ENCODE measurements around the gene HEATR5A. TPM values are rescaled to one million over a fixed set of nuclear protein-coding genes. Genes with fewer than 3 reads are reported as not detected.

HEATR5A gene
- total RNA-seq, 1 donor from 2014 or later, result 12.3 TPM

- intact Hi-C loops (cut with micrococcal nuclease), result no loop called here
Measured at GRCh38 chr14:31428011-31428410, 7.7 kb upstream of the HEATR5A start.

- intact Hi-C loops (cut with micrococcal nuclease), result no loop called here
Measured at GRCh38 chr14:31426663-31427062, 6.3 kb upstream of the HEATR5A start.

DNA sequence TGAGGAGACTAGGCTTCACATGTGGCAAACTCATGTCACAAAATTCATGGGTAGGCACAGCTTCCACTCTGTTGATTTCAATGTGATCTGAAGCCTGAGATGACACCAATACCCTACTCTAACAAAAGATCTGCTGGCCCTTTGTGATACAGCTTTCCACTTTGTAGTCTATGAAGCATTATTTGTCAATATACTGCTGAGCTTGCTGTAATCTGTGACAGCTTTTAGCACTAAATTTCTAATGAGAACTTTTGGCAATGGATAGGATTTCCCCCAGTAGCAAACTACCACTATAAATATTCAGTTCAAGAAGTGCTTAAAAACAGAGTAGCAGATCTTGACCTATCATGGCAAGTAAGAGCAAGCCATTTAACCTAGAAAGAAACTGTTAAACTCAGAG lies 5.6 kb upstream of the HEATR5A start:
- intact Hi-C loops (cut with micrococcal nuclease), result no loop called here

GRCh38 chr14:31421200-31421599 lies 850 bp upstream of the HEATR5A start:
- intact Hi-C loops (cut with micrococcal nuclease), result loop anchor here (1.0 to 2.0 kb wide), 2 partner anchors 658 to 834 kb away; no protein-coding TSS in a partner anchor

GRCh38 chr14:31419967-31420318 lies 407 bp downstream of the HEATR5A start:
- intact Hi-C loops (cut with micrococcal nuclease), result loop anchor here (1.0 to 2.0 kb wide), 15 partner anchors 20 to 861 kb away; partner anchors contain the start of genes DTD2, G2E3, NUBPL and RNU6-7

- intact Hi-C loops (cut with micrococcal nuclease), result no loop called here
Measured at GRCh38 chr14:31419179-31419966, 977 bp downstream of the HEATR5A start.

GRCh38 chr14:31418440-31418839 lies 1.9 kb downstream of the HEATR5A start:
- intact Hi-C loops (cut with micrococcal nuclease), result no loop called here

- intact Hi-C loops (cut with micrococcal nuclease), result no loop called here
Measured at GRCh38 chr14:31414190-31414833, 6.0 kb downstream of the HEATR5A start.

DNA sequence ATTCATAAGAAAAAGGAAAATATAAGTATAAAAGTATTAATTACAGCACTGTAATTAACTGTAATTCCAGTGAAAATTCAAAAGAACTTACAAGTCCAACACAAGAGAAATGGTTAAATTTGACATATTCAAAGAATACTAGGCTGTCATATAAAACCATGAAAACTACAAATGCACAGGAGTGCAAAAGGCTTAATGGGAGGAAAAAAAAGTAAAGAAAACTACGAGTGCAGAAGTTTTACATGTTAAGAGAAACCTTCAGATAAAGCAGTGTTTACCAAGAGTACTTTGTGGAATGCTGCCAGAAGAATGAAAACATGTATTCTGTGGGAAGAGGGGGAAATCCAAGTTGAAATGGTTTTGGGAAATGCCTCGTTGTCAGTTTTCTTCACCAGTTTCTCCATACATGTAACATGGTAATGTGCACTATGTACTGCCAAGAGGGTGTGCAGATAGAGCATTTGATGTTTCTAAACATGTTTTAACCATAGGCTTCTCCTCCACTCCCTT lies 9.1 kb downstream of the HEATR5A start:
- intact Hi-C loops (cut with micrococcal nuclease), result no loop called here

DNA sequence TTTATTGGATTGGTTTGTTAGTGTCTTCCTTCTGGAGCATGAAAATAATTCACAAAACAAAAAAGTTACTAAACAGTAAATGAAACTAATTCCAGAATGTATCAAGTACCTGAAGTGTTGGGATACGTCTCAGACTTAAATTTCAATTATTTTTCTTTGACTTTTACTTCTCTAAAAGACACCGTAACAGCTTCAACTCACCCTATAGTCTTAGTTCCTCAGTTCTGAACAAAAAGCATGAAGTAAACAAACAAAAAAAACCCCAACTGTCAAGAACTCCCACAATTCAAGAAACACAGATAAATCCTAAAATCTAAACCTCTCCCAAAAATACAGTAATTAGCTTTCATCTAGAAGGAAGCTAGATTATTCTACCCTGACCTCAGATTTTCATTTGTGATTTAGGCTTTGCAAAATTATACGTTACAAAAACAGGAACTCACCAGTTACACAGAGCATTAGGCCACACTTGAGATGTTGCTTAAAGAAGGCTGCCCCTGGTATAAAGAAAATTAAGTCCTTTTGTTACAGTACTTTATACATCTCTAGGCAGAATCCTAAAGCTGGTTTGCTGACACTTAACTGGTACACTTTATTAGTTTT lies 10.2 kb downstream of the HEATR5A start:
- intact Hi-C loops (cut with micrococcal nuclease), result no loop called here

- intact Hi-C loops (cut with micrococcal nuclease), result loop anchor here (5.0 kb wide), 1 partner anchor 39 kb away; no protein-coding TSS in a partner anchor
Measured at GRCh38 chr14:31408421-31408820, 11.9 kb downstream of the HEATR5A start.

DNA sequence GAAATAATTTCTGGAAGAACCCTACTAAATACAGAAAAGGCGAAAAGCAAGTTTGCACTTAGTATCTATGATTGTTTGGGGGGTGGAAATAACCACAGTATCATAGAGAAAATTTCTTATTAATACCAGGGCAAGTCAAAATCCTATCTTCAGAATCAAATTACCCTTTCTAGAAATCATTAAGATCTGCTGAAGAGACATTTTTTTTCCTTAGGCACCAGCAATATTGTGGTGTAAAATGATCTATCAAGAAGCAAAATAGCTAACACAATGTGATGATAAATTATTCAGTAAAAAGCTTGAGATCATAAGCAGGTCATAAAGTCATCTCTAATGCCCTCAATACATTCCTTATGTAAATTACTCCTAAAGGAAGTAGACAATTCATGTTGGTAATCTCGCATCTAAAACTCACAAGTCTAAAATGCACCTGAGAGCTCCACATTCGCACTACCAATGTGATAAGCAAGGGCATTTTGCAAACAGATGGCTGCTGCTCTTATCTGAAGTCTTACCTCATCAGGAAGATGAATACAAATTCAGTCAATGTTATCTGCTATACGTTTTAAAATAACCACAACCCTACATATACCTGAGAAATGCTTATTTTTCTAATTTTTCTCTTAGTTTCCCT lies 14.6 kb downstream of the HEATR5A start:
- intact Hi-C loops (cut with micrococcal nuclease), result loop anchor here (5.0 kb wide), 1 partner anchor 42 kb away; no protein-coding TSS in a partner anchor

DNA sequence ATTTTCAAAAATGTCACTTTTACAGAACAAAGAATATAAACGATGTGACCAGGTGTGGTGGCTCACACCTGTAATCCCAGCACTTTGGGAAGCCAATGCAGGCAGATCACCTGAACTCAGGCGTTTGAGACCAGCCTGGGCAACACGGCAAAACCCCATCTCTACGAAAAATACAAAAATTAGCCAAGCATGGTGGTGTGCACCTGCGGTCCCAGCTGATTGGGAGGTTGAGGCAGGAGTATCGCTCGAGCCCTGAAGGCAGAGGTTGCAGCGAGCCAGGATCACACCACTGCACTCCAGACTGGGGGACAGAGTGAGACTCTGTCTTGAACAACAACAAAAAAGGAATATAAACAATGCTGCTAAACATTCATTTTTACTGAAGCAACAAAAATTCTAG lies 15.2 kb downstream of the HEATR5A start:
- intact Hi-C loops (cut with micrococcal nuclease), result loop anchor here (5.0 kb wide), 1 partner anchor 42 kb away; no protein-coding TSS in a partner anchor

GRCh38 chr14:31403707-31404106 lies 16.6 kb downstream of the HEATR5A start:
- intact Hi-C loops (cut with micrococcal nuclease), result no loop called here

DNA sequence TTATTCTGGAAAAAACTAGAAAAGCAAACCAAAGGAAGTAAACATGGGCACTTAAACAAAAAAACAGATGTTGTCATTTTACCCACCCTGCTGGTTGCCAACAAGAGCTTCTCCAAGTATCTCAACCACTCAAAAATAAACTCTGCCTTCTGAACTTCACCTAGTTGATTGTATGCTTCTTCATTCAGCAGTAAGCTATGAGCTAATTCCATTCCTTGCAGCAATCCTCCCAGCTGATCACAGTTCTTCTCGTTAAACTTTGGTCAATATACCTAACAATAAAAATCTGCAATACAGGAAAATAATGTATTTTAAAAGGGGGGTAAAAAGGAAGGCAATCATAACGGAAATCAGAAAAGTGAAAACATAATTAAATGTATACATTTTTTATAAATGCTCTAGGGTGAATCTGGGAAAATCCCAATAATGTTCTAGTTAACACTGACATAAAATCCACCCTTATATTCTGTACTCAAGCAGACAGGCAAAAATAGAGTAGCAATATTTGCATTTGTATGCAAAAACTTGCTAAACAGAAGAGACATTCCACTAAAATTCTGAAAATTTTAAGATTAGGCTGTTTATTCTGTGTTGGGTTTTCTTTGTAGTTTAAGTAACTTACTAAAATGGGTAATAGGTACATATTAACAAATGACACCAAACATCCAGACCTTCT lies 17.4 kb downstream of the HEATR5A start:
- intact Hi-C loops (cut with micrococcal nuclease), result no loop called here

DNA sequence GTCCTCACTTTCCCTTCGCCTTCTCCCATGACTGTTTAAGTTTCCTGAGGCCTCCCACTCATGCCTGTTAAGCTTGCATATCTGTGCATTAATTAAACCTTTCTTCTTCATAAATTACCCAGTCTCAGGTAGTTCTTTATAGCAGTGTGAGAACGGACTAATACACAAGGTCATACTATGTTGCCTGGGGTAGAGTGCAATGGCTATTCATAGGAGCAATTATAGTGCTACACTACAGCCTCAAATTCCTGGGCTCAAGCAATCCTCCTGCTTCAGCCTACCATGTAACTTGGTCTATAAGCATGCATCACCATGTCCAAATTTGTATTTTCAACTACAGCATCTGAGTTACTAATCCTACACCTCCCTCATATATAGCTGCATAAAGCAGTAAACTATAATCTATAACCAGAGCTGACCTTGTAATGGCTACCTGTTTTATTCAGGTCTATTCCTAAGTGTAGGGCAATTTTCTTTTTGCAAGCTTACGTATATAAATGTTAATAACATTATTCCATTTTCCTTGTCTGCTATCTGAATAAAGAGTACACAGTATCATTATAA lies 18.9 kb downstream of the HEATR5A start:
- intact Hi-C loops (cut with micrococcal nuclease), result no loop called here

- intact Hi-C loops (cut with micrococcal nuclease), result loop anchor here (1.0 kb wide), 2 partner anchors 11 to 20 kb away; partner anchors contain the start of gene HEATR5A
Measured at GRCh38 chr14:31400031-31400638, 20.2 kb downstream of the HEATR5A start.

DNA sequence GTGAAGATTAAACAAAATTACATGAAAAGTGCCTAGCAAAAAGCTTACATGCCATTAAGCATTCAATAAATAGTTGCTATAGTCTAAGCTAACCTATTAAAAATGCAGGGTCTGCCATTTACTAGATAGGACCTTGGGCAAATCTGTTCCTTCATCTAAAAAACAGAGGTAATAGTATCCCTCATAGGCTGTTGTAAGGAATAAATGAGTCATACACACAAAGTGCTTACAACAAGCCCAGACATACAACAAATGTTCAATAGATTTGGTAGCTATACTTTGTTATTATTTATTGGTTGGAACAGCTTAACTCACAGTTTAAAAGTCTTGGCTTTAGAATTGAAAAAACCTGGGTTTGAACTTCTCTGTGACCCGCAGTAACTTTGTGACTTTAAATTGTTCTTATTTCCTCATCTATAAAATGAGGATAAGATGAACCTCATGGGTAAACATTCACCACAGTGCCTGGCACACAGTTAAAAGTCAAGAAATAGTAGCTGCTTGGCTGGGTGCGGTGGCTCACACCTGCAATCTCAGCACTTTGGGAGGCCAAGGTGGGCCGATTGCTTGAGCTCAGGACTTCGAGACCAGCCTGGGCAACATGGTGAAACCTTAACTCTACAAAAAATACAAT lies 24.7 kb downstream of the HEATR5A start:
- intact Hi-C loops (cut with micrococcal nuclease), result no loop called here

DNA sequence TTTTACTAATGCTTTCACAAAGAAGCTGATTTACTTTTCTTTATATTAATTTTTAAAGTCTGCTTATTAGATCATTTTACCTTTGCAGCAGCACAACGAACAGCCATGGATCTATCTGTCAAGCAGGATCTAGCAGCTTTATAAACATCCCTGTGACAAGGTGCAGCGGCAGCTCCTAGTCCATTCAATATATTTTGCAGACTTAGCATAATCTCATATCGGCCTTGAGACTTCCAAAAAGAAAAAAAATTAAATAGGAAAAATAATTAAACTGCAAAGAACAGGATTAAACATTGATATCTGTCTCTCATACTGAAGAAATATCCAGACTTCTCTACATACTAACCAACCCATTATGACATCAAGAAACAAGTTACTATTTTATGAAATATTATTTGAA lies 25.2 kb downstream of the HEATR5A start:
- intact Hi-C loops (cut with micrococcal nuclease), result no loop called here

Measured in T-helper 1 cell treated with Interleukin-12 subunit alpha and Interleukin-12 subunit beta and Interleukin-4 antibody, amounts not matched to agents 30 ng/mL and 1 ng/mL, for 36 hours (primary cell).